Naive thymus-derived CD4-positive, alpha-beta T cell (primary cell): ENCODE measurements around the gene ZSWIM3. TPM values are rescaled to one million over a fixed set of nuclear protein-coding genes. Genes with fewer than 3 reads are reported as not detected.

Source experiments
- ATAC-seq: fragments of 150-1000 bp; cut with Tn5 transposase; 2 replicates; pipeline ENCODE4 v1.10.0; 2021; ENCODE audit warnings: mild to moderate bottlenecking, moderate library complexity
- CTCF ChIA-PET: fragments of 350-600 bp; sonication (Branson Sonifier 250); formaldehyde crosslinking; loops from one replicate; lab custom pipeline; 2021; ENCODE audit warnings: antibody characterized with exemption; lab: Charles Lee
- POLR2A ChIA-PET: fragments of 350-600 bp; sonication (Branson Sonifier 250); formaldehyde crosslinking; loops from one replicate; lab custom pipeline; 2021; ENCODE audit warnings: antibody characterized with exemption, inconsistent platforms; lab: Charles Lee
- DNase-seq, 9 donors: peaks; one replicate each; pipeline versions ENCODE4 v3.0.0 to v3.0.0-alpha.2; 2020 to 2022; ENCODE audit warnings: mixed read lengths in 1 of 9
- H3K27ac ChIP-seq: one replicate; pipeline ENCODE4 v1.7.0; 2013; ENCODE audit warnings: mild to moderate bottlenecking, low read depth, low read length, moderate library complexity
- H3K27me3 ChIP-seq, 2 donors: one replicate each; pipeline ENCODE4 v1.7.0; 2013; ENCODE audit warnings: low read length in 2 of 2, mild to moderate bottlenecking in 2 of 2, moderate library complexity in 2 of 2; ENCODE audit not compliant: control insufficient read depth in 2 of 2, insufficient read depth in 2 of 2
- H3K36me3 ChIP-seq, 3 experiments: 1 replicate in 2 of 3; 2 replicates in 1 of 3; pipeline ENCODE4 v1.7.0; 2013; ENCODE audit warnings: low read length in 3 of 3, mild to moderate bottlenecking in 3 of 3, moderate library complexity in 1 of 3; ENCODE audit not compliant: insufficient read depth in 3 of 3, control insufficient read depth in 2 of 3
- H3K4me1 ChIP-seq, 2 donors: one replicate each; pipeline ENCODE4 v1.7.0; 2013; ENCODE audit warnings: low read length in 2 of 2, mild to moderate bottlenecking in 2 of 2, moderate library complexity in 1 of 2; ENCODE audit not compliant: control insufficient read depth in 2 of 2, insufficient read depth in 2 of 2
- H3K4me3 ChIP-seq: 2 replicates; pipeline ENCODE4 v1.7.0; 2013; ENCODE audit warnings: mild to moderate bottlenecking, low read length
- H3K9me3 ChIP-seq, 3 experiments: 1 replicate in 2 of 3; 2 replicates in 1 of 3; pipeline ENCODE4 v1.7.0; 2013; ENCODE audit warnings: low read length in 3 of 3; ENCODE audit not compliant: control insufficient read depth in 2 of 3
- H3K27ac Mint-ChIP-seq, 9 donors: one replicate each; pipeline ENCODE4 v1.8.0; 2020 to 2022; ENCODE audit warnings: mixed read lengths in 9 of 9, mild to moderate bottlenecking in 8 of 9, moderate library complexity in 5 of 9, inconsistent platforms in 2 of 9
- H3K27me3 Mint-ChIP-seq, 5 donors: one replicate each; pipeline ENCODE4 v1.8.0; 2021 to 2022; ENCODE audit warnings: mixed read lengths in 5 of 5, mild to moderate bottlenecking in 1 of 5
- H3K36me3 Mint-ChIP-seq, 5 donors: one replicate each; pipeline ENCODE4 v1.8.0; 2020 to 2022; ENCODE audit warnings: mixed read lengths in 5 of 5, mild to moderate bottlenecking in 3 of 5, inconsistent platforms in 1 of 5
- H3K4me1 Mint-ChIP-seq, 7 donors: one replicate each; pipeline ENCODE4 v1.8.0; 2020 to 2022; ENCODE audit warnings: mixed read lengths in 7 of 7, mild to moderate bottlenecking in 3 of 7, inconsistent platforms in 1 of 7
- H3K4me3 Mint-ChIP-seq, 10 donors: one replicate each; pipeline ENCODE4 v1.8.0; 2020 to 2022; ENCODE audit warnings: mild to moderate bottlenecking in 10 of 10, mixed read lengths in 10 of 10, moderate library complexity in 6 of 10, inconsistent platforms in 2 of 10
- H3K9me3 Mint-ChIP-seq, 11 donors: one replicate each; pipeline ENCODE4 v1.8.0; 2020 to 2022; ENCODE audit warnings: mixed read lengths in 11 of 11, mild to moderate bottlenecking in 4 of 11, inconsistent platforms in 1 of 11, moderate library complexity in 1 of 11
- intact Hi-C, 2 donors: fragments of 100-400 bp; cut with micrococcal nuclease; formaldehyde crosslinking; loops; one replicate each; pipeline ENCODE4 v1.15.1; 2023
- polyA plus RNA-seq, 2 donors: library from polyadenylated mRNA; unstranded; fragments of 300-500 nt; fragmentation: Illumina TruSeq; gene quantifications; one replicate each; pipeline ENCODE4 v1.2.3, GENCODE V29; 2021
- total RNA-seq, 6 experiments: library from RNA in 5 of 6; stranded (reverse) in 5 of 6; gene quantifications; 1 replicate in 5 of 6; 2 replicates in 1 of 6; pipeline ENCODE4 v1.2.3 and lab custom pipeline; 2021 to 2026

Gene ZSWIM3
- total and polyA plus RNA-seq, 7 experiments from 2014 or later = 1.2 to 6.8 (median 3.1) TPM

GRCh38 chr20:45893831-45894230 lies 36.4 kb downstream of the ZSWIM3 start:
- intact Hi-C loops = loop anchor here in 1 of 2 donors (5.0 kb wide), 1 partner anchor 97 kb away; no protein-coding TSS in a partner anchor
- Mint-ChIP-seq H3K4me1 (peaks cover 16 to 33% (median 26%) of the 10 kb centered on the region in 7 donors), H3K36me3 (peaks cover 1 to 23% (median 8%) of the 10 kb centered on the region in 5 donors), H3K4me3 (peak overlapping the region in 3 of 10 donors; percentile 10 to 95 (median 34)), H3K27me3 (no peaks in the 10 kb centered on the region), H3K9me3 (no peaks in the 10 kb centered on the region), H3K27ac (peak overlapping the region in 2 of 9 donors; percentile 54 to 71)
- DNase-seq (no peak), ATAC-seq (no peak)
- Histone ChIP-seq H3K27me3 (no peaks in the 10 kb centered on the region), H3K4me1 (peaks cover 22 to 25% of the 10 kb centered on the region in 2 donors), H3K4me3 (no peak overlapping the region), H3K36me3 (peaks cover 0 to 49% (median 4%) of the 10 kb centered on the region in 3 experiments), H3K9me3 (no peaks in the 10 kb centered on the region), H3K27ac (no peak overlapping the region)
- ChIA-PET CTCF (no interaction called here), POLR2A (interaction anchor here (0.9 to 4.7 kb wide), 4 partner anchors 12 to 77 kb away, joined by 3 to 26 read pairs (median 7); partner anchors contain the start of genes PCIF1 and ZNF335)

GRCh38 chr20:45894797-45895196 lies 37.4 kb downstream of the ZSWIM3 start:
- POLR2A ChIA-PET = interaction anchor here (2.3 kb wide), 1 partner anchor 40 kb away, joined by 11 read pairs; the partner anchor contains the start of gene PCIF1
- no peak overlapping the region for H3K27ac ChIP-seq
- H3K4me3 ChIP-seq = no peak overlapping the region
- Mint-ChIP-seq H3K27me3 (no peaks in the 10 kb centered on the region), H3K36me3 (peaks cover 4 to 27% (median 8%) of the 10 kb centered on the region in 5 donors), H3K4me3 (no peak overlapping the region), H3K27ac (no peak overlapping the region), H3K9me3 (no peaks in the 10 kb centered on the region), H3K4me1 (peaks cover 14 to 28% (median 22%) of the 10 kb centered on the region in 7 donors)
- no peaks in the 10 kb centered on the region for H3K27me3 ChIP-seq
- intact Hi-C loops = loop anchor here in 1 of 2 donors (5.0 kb wide), 1 partner anchor 97 kb away; no protein-coding TSS in a partner anchor
- H3K9me3 ChIP-seq = no peaks in the 10 kb centered on the region
- DNase-seq (no peak), ATAC-seq (no peak)
- CTCF ChIA-PET = interaction anchor here (1.2 kb wide), 1 partner anchor 75 kb away, joined by 3 read pairs; no protein-coding TSS in a partner anchor
- H3K36me3 ChIP-seq = peaks cover 0 to 51% (median 4%) of the 10 kb centered on the region in 3 experiments
- H3K4me1 ChIP-seq = peaks cover 21 to 25% of the 10 kb centered on the region in 2 donors

- peaks cover 0 to 44% (median 4%) of the 10 kb centered on the region in 3 experiments for H3K36me3 ChIP-seq
- H3K27me3 Mint-ChIP-seq = no peaks in the 10 kb centered on the region
- no peak for ATAC-seq
- no peak overlapping the region for H3K4me3 ChIP-seq
- peaks cover 4 to 27% (median 8%) of the 10 kb centered on the region in 5 donors for H3K36me3 Mint-ChIP-seq
- no peaks in the 10 kb centered on the region for H3K9me3 Mint-ChIP-seq
- H3K27me3 ChIP-seq = no peaks in the 10 kb centered on the region
- peaks cover 10 to 24% (median 17%) of the 10 kb centered on the region in 7 donors for H3K4me1 Mint-ChIP-seq
- peaks cover 14 to 23% of the 10 kb centered on the region in 2 donors for H3K4me1 ChIP-seq
- no peak overlapping the region for H3K27ac Mint-ChIP-seq
- DNase-seq = no peak
- POLR2A ChIA-PET = no interaction called here
- H3K27ac ChIP-seq = no peak overlapping the region
- intact Hi-C loops = no loop called here
- CTCF ChIA-PET = no interaction called here
- H3K4me3 Mint-ChIP-seq = no peak overlapping the region
- no peaks in the 10 kb centered on the region for H3K9me3 ChIP-seq
Measured at GRCh38 chr20:45896641-45897161, 39.3 kb downstream of the ZSWIM3 start.

- peaks cover 6 to 19% (median 13%) of the 10 kb centered on the region in 7 donors for H3K4me1 Mint-ChIP-seq
- POLR2A ChIA-PET = interaction anchor here (1.7 kb wide), 1 partner anchor 16 kb away, joined by 4 read pairs; the partner anchor contains the start of gene ZSWIM1
- H3K27me3 ChIP-seq = no peaks in the 10 kb centered on the region
- DNase-seq = no peak
- peaks cover 4 to 27% (median 8%) of the 10 kb centered on the region in 5 donors for H3K36me3 Mint-ChIP-seq
- peaks cover 0 to 44% (median 4%) of the 10 kb centered on the region in 3 experiments for H3K36me3 ChIP-seq
- H3K27ac Mint-ChIP-seq = no peak overlapping the region
- CTCF ChIA-PET = no interaction called here
- intact Hi-C loops = no loop called here
- H3K4me1 ChIP-seq = peaks cover 8 to 17% of the 10 kb centered on the region in 2 donors
- no peak overlapping the region for H3K4me3 ChIP-seq
- no peak for ATAC-seq
- no peaks in the 10 kb centered on the region for H3K27me3 Mint-ChIP-seq
- no peaks in the 10 kb centered on the region for H3K9me3 ChIP-seq
- no peak overlapping the region for H3K4me3 Mint-ChIP-seq
- H3K27ac ChIP-seq = no peak overlapping the region
- H3K9me3 Mint-ChIP-seq = no peaks in the 10 kb centered on the region
Measured at GRCh38 chr20:45897289-45897688, 39.9 kb downstream of the ZSWIM3 start.

- Mint-ChIP-seq H3K4me1 (peaks cover 2 to 15% (median 9%) of the 10 kb centered on the region in 7 donors), H3K9me3 (no peaks in the 10 kb centered on the region), H3K4me3 (no peak overlapping the region), H3K36me3 (peaks cover 4 to 27% (median 8%) of the 10 kb centered on the region in 5 donors), H3K27ac (no peak overlapping the region), H3K27me3 (no peaks in the 10 kb centered on the region)
- ATAC-seq (no peak), DNase-seq (no peak)
- POLR2A ChIA-PET = interaction anchor here (1.7 kb wide), 1 partner anchor 17 kb away, joined by 4 read pairs; the partner anchor contains the start of gene ZSWIM1
- Histone ChIP-seq H3K27ac (no peak overlapping the region), H3K4me1 (peaks cover 4 to 13% of the 10 kb centered on the region in 2 donors), H3K4me3 (no peak overlapping the region), H3K9me3 (no peaks in the 10 kb centered on the region), H3K36me3 (peaks cover 0 to 44% (median 4%) of the 10 kb centered on the region in 3 experiments), H3K27me3 (no peaks in the 10 kb centered on the region)
- CTCF ChIA-PET = no interaction called here
- intact Hi-C loops = no loop called here
Measured at GRCh38 chr20:45897692-45898091, 40.3 kb downstream of the ZSWIM3 start.

- no peak for ATAC-seq
- CTCF ChIA-PET = no interaction called here
Measured at GRCh38 chr20:45898285-45898684, 40.9 kb downstream of the ZSWIM3 start.

More at GRCh38 chr20:45898285-45898684, 40.9 kb downstream of the ZSWIM3 start:
- Histone ChIP-seq H3K27ac (no peak overlapping the region), H3K36me3 (peaks cover 0 to 44% (median 4%) of the 10 kb centered on the region in 3 experiments), H3K4me3 (no peak overlapping the region), H3K27me3 (no peaks in the 10 kb centered on the region), H3K9me3 (no peaks in the 10 kb centered on the region), H3K4me1 (peaks cover 0 to 7% of the 10 kb centered on the region in 2 donors)
- DNase-seq = no peak
- Mint-ChIP-seq H3K27ac (no peak overlapping the region), H3K4me1 (peaks cover 0 to 9% (median 4%) of the 10 kb centered on the region in 7 donors), H3K9me3 (no peaks in the 10 kb centered on the region), H3K36me3 (peaks cover 4 to 27% (median 8%) of the 10 kb centered on the region in 5 donors), H3K4me3 (no peak overlapping the region), H3K27me3 (no peaks in the 10 kb centered on the region)
- POLR2A ChIA-PET = interaction anchor here (1.7 kb wide), 1 partner anchor 17 kb away, joined by 4 read pairs; the partner anchor contains the start of gene ZSWIM1
- intact Hi-C loops = no loop called here
